GM19193 (cell line): Measurements from ENCODE around the gene CAMK2B.

ENCODE experiments used
- POLR2A ChIP-seq: IDR thresholded peaks from 4 replicates; pipeline ENCODE4 v1.6.1; 2011; ENCODE audit not compliant: insufficient read depth, insufficient read length; ENCODE audit errors: extremely low read depth

The CAMK2B gene

GRCh38 chr7:44321796-44322195, 3.6 kb downstream of the CAMK2B start:
- no peak for TF ChIP-seq POLR2A

GRCh38 chr7:44320794-44321371, 4.5 kb downstream of the CAMK2B start:
- no peak for TF ChIP-seq POLR2A

- no peak for TF ChIP-seq POLR2A
Measured at GRCh38 chr7:44320141-44320540, 5.3 kb downstream of the CAMK2B start.

GRCh38 chr7:44318332-44318731, 7.1 kb downstream of the CAMK2B start:
- no peak for TF ChIP-seq POLR2A

- no peak for TF ChIP-seq POLR2A
Measured at GRCh38 chr7:44315301-44315903, 10.0 kb downstream of the CAMK2B start.

GRCh38 chr7:44313621-44314031, 11.8 kb downstream of the CAMK2B start:
- no peak for TF ChIP-seq POLR2A

- TF ChIP-seq POLR2A = no peak
Measured at GRCh38 chr7:44313016-44313415, 12.4 kb downstream of the CAMK2B start.

- no peak for TF ChIP-seq POLR2A
Measured at GRCh38 chr7:44311561-44312495, 13.6 kb downstream of the CAMK2B start.

- TF ChIP-seq POLR2A = no peak
Measured at GRCh38 chr7:44310221-44310848, 15.1 kb downstream of the CAMK2B start.

GRCh38 chr7:44309271-44310091, 15.9 kb downstream of the CAMK2B start:
- no peak for TF ChIP-seq POLR2A

GRCh38 chr7:44308596-44309270, 16.7 kb downstream of the CAMK2B start:
- TF ChIP-seq POLR2A = no peak

GRCh38 chr7:44307905-44308595, 17.3 kb downstream of the CAMK2B start:
- TF ChIP-seq POLR2A = no peak

- TF ChIP-seq POLR2A = no peak
Measured at GRCh38 chr7:44307301-44307900, 18.0 kb downstream of the CAMK2B start.
